ENCODE data around the gene SHB. TPM values are rescaled to one million over a fixed set of nuclear protein-coding genes. Genes with fewer than 3 reads are reported as not detected.
A peak's percentile ranks its signal among the peaks of the same experiment; 100 is the strongest.

The SHB gene
- total and polyA plus RNA-seq, 2 of the 13 experiments (the other 11 are each of a cell fraction or from before 2014, with no cell fraction given) = 19.4 to 20.7 TPM

DNA sequence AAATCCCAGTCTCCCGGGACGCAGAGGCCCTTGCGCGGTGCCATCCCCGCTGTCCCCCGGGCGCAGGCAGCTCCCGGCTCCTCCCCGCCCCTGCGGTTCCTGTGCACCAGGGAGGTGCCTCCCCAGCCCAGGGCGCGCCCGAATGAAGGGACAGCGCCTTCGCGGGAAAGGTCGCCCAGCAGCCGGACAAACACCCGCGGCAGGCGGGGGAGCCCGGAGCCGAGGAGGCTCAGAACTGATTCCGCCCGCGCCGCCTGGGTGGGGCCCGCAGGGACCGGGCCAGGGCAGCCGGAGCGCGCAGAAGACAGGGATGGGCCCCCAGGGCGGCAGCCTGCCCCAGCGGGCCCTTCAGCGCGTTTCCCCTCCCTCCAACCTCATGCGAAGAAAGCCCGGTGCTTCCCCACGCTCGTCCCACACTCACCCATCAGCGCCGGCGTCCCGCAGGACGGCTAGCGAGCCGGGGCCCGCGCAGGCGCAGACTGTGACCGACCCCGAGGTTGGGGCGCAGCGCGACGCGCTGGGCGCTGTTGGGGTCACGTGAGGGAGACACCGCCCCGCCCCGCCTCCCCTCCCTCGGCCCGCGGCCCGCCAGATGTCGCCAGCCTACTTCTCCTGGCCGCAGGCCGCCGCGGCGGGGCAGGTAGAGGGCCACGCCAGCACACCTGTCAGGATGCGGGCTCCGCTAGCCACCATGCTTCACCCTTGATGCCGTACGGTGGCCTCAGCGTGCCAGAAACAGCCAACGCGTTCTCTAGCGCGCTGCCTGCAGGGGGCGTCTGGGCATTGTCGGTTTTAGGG is 165.2 kb downstream of the SHB start, which contains the start of gene SLC25A51 (continued):
- TF ChIP-seq, protein P1, sequence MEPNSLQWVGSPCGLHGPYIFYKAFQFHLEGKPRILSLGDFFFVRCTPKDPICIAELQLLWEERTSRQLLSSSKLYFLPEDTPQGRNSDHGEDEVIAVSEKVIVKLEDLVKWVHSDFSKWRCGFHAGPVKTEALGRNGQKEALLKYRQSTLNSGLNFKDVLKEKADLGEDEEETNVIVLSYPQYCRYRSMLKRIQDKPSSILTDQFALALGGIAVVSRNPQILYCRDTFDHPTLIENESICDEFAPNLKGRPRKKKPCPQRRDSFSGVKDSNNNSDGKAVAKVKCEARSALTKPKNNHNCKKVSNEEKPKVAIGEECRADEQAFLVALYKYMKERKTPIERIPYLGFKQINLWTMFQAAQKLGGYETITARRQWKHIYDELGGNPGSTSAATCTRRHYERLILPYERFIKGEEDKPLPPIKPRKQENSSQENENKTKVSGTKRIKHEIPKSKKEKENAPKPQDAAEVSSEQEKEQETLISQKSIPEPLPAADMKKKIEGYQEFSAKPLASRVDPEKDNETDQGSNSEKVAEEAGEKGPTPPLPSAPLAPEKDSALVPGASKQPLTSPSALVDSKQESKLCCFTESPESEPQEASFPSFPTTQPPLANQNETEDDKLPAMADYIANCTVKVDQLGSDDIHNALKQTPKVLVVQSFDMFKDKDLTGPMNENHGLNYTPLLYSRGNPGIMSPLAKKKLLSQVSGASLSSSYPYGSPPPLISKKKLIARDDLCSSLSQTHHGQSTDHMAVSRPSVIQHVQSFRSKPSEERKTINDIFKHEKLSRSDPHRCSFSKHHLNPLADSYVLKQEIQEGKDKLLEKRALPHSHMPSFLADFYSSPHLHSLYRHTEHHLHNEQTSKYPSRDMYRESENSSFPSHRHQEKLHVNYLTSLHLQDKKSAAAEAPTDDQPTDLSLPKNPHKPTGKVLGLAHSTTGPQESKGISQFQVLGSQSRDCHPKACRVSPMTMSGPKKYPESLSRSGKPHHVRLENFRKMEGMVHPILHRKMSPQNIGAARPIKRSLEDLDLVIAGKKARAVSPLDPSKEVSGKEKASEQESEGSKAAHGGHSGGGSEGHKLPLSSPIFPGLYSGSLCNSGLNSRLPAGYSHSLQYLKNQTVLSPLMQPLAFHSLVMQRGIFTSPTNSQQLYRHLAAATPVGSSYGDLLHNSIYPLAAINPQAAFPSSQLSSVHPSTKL (CRISPR knock-in tag; IDR thresholded peaks at IDR 0.05) = peak; percentile 56
- TF ChIP-seq KAT7 (CRISPR knock-in tag; IDR thresholded peaks at IDR 0.05; ENCODE audit: borderline replicate concordance) (peak; percentile 85), CAMTA2 (CRISPR knock-in tag; IDR thresholded peaks at IDR 0.05; ENCODE audit: borderline replicate concordance) (no peak), ZNF670 (CRISPR knock-in tag; IDR thresholded peaks at IDR 0.05; ENCODE audit: borderline replicate concordance) (peak; percentile 99), ZEB1 (IDR thresholded peaks at IDR 0.05; ENCODE audit: insufficient replicate concordance, low read depth) (peak; percentile 100), POLR2AphosphoS5 (IDR thresholded peaks at IDR 0.05; ENCODE audit: low read depth, low read length) (peak; percentile 63), ZNF619 (CRISPR knock-in tag; IDR thresholded peaks at IDR 0.05) (peak; percentile 64; the same call in 1 of the 2 replicates), KAT2B (IDR thresholded peaks at IDR 0.05; ENCODE audit: borderline replicate concordance, low read depth, low read length) (no peak), SNAPC2 (CRISPR knock-in tag; IDR thresholded peaks at IDR 0.05) (peak; percentile 97), ZNF552 (CRISPR knock-in tag; IDR thresholded peaks at IDR 0.05; ENCODE audit: borderline replicate concordance) (peak; percentile 70; the same call in 1 of the 2 replicates), SPEN (CRISPR knock-in tag; IDR thresholded peaks at IDR 0.05; ENCODE audit: low read depth) (peak; percentile 89), CENPT (CRISPR knock-in tag; IDR thresholded peaks at IDR 0.05; ENCODE audit: low read depth) (peak; percentile 85; the same call in 1 of the 2 replicates)
- TF ChIP-seq, protein P2, sequence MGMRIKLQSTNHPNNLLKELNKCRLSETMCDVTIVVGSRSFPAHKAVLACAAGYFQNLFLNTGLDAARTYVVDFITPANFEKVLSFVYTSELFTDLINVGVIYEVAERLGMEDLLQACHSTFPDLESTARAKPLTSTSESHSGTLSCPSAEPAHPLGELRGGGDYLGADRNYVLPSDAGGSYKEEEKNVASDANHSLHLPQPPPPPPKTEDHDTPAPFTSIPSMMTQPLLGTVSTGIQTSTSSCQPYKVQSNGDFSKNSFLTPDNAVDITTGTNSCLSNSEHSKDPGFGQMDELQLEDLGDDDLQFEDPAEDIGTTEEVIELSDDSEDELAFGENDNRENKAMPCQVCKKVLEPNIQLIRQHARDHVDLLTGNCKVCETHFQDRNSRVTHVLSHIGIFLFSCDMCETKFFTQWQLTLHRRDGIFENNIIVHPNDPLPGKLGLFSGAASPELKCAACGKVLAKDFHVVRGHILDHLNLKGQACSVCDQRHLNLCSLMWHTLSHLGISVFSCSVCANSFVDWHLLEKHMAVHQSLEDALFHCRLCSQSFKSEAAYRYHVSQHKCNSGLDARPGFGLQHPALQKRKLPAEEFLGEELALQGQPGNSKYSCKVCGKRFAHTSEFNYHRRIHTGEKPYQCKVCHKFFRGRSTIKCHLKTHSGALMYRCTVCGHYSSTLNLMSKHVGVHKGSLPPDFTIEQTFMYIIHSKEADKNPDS (CRISPR knock-in tag; IDR thresholded peaks at IDR 0.05) = peak; percentile 33; the same call in 1 of the 2 replicates
- TF ChIP-seq, protein P3, sequence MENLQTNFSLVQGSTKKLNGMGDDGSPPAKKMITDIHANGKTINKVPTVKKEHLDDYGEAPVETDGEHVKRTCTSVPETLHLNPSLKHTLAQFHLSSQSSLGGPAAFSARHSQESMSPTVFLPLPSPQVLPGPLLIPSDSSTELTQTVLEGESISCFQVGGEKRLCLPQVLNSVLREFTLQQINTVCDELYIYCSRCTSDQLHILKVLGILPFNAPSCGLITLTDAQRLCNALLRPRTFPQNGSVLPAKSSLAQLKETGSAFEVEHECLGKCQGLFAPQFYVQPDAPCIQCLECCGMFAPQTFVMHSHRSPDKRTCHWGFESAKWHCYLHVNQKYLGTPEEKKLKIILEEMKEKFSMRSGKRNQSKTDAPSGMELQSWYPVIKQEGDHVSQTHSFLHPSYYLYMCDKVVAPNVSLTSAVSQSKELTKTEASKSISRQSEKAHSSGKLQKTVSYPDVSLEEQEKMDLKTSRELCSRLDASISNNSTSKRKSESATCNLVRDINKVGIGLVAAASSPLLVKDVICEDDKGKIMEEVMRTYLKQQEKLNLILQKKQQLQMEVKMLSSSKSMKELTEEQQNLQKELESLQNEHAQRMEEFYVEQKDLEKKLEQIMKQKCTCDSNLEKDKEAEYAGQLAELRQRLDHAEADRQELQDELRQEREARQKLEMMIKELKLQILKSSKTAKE (CRISPR knock-in tag; IDR thresholded peaks at IDR 0.05; ENCODE audit: borderline replicate concordance) = no peak; the same call in 1 of the 2 replicates
- TF ChIP-seq, protein P4, sequence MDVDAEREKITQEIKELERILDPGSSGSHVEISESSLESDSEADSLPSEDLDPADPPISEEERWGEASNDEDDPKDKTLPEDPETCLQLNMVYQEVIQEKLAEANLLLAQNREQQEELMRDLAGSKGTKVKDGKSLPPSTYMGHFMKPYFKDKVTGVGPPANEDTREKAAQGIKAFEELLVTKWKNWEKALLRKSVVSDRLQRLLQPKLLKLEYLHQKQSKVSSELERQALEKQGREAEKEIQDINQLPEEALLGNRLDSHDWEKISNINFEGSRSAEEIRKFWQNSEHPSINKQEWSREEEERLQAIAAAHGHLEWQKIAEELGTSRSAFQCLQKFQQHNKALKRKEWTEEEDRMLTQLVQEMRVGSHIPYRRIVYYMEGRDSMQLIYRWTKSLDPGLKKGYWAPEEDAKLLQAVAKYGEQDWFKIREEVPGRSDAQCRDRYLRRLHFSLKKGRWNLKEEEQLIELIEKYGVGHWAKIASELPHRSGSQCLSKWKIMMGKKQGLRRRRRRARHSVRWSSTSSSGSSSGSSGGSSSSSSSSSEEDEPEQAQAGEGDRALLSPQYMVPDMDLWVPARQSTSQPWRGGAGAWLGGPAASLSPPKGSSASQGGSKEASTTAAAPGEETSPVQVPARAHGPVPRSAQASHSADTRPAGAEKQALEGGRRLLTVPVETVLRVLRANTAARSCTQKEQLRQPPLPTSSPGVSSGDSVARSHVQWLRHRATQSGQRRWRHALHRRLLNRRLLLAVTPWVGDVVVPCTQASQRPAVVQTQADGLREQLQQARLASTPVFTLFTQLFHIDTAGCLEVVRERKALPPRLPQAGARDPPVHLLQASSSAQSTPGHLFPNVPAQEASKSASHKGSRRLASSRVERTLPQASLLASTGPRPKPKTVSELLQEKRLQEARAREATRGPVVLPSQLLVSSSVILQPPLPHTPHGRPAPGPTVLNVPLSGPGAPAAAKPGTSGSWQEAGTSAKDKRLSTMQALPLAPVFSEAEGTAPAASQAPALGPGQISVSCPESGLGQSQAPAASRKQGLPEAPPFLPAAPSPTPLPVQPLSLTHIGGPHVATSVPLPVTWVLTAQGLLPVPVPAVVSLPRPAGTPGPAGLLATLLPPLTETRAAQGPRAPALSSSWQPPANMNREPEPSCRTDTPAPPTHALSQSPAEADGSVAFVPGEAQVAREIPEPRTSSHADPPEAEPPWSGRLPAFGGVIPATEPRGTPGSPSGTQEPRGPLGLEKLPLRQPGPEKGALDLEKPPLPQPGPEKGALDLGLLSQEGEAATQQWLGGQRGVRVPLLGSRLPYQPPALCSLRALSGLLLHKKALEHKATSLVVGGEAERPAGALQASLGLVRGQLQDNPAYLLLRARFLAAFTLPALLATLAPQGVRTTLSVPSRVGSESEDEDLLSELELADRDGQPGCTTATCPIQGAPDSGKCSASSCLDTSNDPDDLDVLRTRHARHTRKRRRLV (CRISPR knock-in tag; IDR thresholded peaks at IDR 0.05) = no peak

Data from HepG2 (cell line).